Ecto neural progenitor cell (in vitro differentiated cells): ENCODE data around the gene IFNAR2.

Source experiments
- DNase-seq: peaks from one replicate; pipeline ENCODE4 v3.0.0-alpha.2; 2018; ENCODE audit warnings: low spot score

IFNAR2 gene

DNA sequence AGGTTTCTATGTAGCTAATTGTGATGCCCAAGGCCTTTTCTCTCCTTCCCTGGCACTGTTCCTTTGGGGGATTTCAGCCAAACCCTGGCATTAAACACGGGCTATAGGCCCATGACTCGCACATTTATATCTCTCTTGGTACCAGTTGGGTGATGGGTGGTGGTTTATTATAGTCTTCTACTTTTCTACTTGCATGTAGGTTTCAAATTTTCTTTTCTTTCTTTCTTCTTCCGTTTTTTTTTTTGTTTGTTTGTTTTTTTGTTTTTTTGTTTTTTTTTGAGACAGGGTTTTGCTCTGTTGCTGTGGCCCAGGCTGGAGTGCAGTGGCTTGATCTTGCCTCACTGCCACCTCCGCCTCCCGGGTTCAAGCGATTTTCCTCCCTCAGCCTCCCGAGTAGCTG is 37.5 kb downstream of the IFNAR2 start:
- no peak for DNase-seq

DNA sequence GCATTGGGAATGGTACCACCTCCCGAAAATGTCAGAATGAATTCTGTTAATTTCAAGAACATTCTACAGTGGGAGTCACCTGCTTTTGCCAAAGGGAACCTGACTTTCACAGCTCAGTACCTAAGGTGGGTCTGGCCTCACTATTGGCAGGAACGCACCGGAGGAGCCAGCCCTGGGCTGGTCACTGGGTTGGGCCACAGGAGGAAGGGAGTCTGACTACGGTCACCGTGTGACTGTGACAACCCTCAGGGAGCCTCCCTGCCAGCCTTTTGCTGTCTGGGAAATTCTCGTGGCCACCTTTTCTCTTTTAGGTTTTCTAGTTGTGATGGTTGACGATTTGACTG is 38.6 kb downstream of the IFNAR2 start:
- DNase-seq: no peak

DNA sequence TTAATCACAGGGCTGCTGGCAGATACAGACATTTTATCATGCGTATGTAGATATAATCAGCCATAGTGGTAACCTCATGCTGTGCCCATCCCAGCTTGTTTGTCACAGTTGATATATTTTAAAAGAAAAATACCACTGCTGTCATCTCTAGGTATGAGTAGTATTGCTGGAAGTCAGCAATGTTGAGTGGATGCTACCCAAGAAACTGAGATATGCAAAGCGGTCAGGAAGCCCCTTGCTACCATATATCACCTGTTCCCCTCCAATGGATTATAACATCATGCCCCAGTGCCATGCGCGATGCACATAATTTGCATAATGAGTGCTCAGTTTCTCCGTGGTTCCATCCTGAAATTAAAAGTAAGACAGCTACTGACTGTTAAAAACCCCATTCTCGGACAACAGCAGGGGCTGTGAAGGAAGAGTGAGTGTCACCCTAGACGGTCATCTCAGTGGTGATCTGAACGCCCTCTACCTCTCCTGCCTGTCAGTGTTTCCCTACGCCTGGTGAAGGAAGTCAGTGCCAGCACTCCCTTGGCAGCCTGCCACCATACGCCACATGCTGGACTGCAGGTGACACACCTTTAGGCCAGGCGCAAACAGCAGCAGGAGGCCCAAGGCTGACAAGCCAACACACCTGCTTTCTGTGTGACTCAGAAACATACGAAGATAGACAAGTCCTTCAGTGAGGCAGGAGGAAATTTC is 39.2 kb downstream of the IFNAR2 start:
- no peak for DNase-seq

DNA sequence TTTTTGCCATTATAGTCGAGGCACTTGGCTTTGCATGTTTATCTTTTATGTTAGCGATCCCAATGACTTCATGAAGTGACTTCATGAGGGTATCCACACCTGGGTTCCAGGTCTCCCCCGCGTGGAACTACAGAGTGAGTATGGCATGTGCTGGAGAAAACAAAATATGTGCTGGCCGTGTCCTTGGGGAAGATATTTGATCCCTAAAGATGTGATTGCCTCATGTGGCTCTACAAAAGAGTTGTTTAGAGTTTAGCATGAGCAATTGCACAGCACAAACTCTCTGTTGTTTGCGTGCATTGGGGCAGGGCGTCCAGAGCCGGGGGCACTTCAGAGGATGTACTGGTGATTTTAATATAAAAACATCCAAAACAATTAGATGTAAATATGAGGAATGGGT is 41.2 kb downstream of the IFNAR2 start:
- DNase-seq: no peak

DNA sequence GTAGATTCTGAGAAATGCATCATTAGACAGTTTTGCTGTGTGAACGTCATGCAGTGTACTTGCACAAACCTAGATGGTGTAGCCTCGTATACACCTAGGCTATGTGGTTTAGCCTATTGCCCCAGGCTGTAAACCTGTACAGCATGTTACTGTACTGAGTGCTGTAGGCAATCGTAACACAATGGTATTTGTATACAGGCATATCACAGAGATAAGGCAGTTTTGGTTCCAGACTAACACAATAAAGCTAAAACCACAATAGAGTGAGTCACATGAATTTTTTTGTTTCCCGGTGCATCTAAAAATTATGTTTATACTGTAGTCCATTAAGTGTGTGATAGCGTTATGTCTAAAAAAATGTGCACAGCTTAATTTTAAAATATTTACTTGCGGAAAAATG is 43.3 kb downstream of the IFNAR2 start:
- no peak for DNase-seq

DNA sequence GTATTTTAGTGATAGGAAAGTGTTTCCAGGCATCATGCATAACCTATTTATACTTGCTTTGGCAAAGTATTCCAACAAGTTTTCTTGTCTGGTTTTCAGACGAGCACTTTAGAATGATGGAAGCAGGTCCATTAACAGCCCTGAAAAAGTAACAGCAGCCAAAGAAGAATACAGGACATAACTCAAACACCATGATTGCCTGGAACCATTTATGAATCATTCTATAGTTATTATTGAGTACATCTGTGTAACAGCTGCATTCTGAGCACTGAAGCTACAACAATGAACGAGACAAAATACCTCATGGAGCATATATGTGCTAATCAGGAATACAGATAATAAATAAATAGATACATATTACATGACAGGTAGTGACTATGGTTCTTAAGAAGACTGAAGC is 49.0 kb downstream of the IFNAR2 start:
- no peak for DNase-seq

DNA sequence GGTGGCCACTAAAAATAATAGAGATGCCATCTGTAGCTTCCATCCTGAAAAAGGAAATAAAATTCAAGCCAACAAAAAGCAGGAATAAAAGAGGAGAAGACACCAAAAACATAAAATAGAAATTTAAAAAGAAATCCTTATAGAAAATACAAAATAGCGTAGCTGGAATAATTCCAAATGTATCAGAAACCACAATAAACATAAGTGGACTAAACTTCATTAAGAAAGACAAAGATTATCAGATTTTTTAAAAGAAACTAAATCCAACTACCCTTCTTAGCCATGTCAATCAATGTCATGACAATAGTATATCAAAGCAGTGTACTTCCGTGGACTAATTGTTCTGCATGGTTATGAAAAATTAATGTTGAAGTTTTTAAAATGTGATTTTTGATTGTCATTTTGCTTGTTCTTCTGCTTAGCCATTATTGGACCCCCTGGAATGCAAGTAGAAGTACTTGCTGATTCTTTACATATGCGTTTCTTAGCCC is 49.6 kb downstream of the IFNAR2 start:
- DNase-seq: no peak
